Stimulated activated CD8-positive, alpha-beta memory T cell treated with anti-CD3 and anti-CD28 coated beads, Interleukin-4, amount 100 ng/mL, for 48 hours (primary cell): ENCODE results near the gene PRKCA.
"Not testable (repeated sequence)": the region's sequence is repeated elsewhere in the genome, so short reads cannot be mapped to it uniquely, and the experiment has no call there.

Experiments
- DNase-seq: peaks from one replicate; pipeline ENCODE4 v3.0.0-alpha.2; 2020

PRKCA gene

DNA sequence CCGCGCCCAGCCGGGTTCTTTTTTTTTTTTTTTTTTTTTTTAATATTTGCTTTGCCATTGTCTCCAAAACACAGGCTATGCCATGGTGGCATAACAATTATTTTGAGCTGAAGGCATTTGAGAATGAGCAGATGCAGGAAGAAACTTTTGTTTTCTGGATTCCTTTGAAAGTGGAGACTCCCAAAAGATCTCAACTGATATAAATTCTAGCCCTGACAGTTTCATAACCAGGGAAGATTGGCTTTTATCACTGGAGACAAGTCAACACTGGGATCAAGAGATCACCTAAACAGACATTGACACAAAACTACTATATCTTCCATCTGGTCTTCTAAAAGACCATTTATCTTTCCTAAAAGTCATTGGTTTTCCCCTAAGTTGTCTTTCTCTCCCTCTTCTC, 10.1 kb upstream of the PRKCA start:
- DNase-seq: no peak

GRCh38 chr17:66296289-66296725, 6.1 kb upstream of the PRKCA start:
- no peak for DNase-seq

DNA sequence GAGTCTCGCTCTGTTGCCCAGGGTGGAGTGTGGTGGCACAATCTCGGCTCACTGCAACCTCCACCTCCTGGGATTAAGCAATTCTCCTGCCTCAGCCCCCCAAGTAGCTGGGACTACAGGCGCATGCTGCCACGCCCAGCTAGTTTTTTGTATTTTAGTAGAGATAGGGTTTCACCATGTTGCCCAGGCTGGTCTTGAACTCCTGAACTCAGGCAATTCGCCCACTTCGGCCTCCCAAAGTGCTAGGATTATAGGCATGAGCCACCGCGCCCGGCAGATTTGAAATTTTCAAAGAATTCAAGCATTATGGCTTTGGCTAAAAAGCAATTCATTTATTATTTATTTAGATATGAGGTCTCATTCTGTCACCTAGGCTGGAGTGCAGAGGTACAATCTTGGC, 5.0 kb upstream of the PRKCA start:
- DNase-seq: not testable (repeated sequence)

DNA sequence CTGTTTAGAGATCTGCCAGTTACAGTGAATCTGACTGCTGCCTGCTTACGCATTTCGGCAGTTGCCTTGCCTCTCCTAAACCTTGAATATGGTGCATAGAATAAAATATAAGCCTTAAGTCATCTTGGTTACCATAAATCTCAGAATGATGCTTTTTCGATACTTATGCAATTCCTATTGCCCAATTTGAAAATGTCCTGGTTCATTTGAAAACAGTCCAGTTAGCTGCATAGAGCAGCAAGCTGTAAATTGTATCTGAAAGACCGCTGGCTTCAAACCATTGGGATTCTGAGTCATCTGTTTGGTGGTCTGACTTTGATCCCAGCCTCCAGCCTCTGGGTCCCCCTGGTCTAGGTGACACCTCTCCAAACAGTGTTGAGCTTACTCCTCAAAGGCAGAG, 2.7 kb upstream of the PRKCA start:
- DNase-seq: no peak

GRCh38 chr17:66300956-66301355, 1.5 kb upstream of the PRKCA start:
- DNase-seq: no peak

GRCh38 chr17:66301367-66301863, 998 bp upstream of the PRKCA start:
- DNase-seq: no peak

DNA sequence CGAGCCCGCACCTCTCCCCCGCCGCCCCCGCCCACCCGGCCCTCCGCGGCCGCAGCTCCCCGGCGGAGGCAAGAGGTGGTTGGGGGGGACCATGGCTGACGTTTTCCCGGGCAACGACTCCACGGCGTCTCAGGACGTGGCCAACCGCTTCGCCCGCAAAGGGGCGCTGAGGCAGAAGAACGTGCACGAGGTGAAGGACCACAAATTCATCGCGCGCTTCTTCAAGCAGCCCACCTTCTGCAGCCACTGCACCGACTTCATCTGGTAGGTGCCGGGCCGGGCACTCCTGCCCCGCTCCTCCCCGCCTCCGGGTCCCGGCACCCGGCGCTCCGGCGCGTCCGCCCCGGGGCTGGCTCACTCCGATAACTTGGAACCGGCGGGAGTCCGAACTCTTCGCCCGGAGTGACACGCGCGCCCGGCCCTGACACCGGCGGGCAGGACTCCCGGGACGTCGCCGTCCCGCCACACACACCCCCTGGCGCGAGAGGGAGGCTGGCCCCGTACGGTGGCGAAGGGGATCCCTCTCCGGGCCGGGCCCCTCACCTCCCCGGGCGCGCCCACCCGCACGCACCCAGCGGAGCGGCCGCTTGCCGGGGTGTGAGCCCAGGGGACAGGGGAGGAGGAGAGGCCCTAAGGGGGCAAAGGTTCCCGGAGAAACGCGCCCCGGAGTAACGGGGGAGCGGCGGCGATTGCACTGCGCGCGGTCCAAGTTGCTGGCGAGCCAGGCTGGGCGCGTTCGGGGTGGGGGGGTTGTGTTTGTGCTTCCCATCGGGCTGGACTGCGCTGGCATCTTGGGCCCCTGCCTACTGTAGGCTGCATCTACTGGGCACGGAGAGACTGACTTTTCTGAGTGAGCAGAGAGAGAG, 581 bp downstream of the PRKCA start:
- peak; percentile 65 for DNase-seq

DNA sequence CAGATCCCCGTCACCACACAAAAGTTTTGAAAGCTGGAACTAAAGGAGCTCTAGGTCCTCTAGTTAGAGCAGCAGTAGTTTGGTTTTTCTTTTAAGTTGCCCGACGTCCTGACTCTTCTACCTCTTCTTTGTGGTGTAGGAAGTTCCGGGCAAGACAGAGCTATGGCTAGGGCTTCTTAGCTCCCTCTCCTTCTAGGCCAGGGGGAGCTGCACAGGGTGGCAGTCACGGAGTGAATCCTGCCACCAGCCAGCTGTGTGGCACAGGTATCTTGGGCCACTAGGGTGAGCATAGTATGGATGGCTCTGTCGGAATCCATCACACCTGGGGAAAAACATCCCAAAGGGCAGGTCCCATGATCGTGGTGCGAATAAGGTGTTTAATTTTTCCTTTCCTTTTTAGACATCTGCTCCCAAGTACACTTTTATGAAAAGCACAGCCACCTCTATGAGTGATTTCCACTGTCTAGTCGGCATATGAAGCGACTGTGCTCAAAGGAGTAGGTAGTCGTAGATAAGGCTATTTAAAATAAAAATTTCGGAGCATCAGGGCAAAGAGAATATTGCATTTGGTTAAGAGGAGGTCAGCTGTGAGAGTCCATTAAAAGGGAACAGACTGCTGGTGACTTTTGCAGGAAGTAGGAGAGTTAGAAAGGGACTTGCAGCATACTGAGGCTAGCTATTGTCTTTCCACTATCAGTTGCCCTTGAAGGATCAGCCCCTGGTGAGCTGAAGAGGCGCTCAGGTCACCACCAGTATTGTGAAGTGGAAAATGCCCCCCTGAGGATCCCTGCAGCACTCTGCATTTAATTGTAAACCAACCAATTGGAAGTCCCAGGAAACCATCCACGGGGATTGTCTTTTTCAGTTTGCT, 2.1 kb downstream of the PRKCA start:
- DNase-seq: no peak

- DNase-seq: no peak
Observed at GRCh38 chr17:66306446-66306845, 4.0 kb downstream of the PRKCA start.

DNA sequence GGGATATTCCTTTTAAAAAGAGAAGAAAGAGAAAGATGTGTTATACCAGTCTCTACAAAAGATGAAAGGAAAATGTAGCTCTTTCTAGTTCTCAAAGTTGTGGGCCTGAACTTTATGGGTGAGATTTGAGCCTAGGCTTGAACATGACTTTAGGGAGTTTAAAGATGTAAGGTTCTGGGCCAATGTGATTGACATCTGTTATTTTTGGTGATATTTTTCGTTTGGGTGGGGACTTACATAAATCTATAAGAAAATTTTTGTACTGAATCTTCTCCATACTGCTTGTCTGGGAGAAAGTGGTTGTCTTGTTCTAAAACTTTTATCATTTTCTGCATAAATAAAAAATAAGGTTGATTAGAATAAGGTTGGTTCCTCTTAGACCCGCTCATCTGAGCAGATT, 4.8 kb downstream of the PRKCA start:
- no peak for DNase-seq

GRCh38 chr17:66308856-66309255, 6.4 kb downstream of the PRKCA start:
- DNase-seq: no peak

DNA sequence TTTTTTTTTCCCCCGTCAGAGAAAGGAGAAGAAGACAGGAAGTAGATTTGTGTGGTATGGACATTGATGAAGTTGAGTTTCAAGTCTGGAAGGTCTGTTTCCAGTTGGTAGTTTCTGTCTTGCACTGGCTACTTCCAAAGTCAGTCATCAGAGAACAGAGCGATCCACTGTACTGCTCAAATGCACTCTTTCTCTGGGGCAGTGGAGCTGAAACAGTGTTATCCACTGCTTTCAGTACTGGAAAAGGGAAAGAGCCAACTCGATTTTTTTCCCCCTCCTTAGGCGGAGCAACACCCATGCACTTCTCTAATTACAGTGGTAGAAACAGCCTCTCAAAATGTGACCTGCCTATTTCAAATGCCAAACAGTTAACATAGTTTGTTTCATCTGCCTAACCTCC, 7.4 kb downstream of the PRKCA start:
- no peak for DNase-seq

- DNase-seq: peak; percentile 65
Observed at GRCh38 chr17:66310528-66311148, 8.2 kb downstream of the PRKCA start.

- DNase-seq: no peak
Observed at GRCh38 chr17:66312912-66313311, 10.5 kb downstream of the PRKCA start.

GRCh38 chr17:66313325-66313724, 10.9 kb downstream of the PRKCA start:
- no peak for DNase-seq

GRCh38 chr17:66313995-66314659, 11.7 kb downstream of the PRKCA start:
- DNase-seq: peak; percentile 64

- DNase-seq: no peak
Observed at GRCh38 chr17:66317629-66318028, 15.2 kb downstream of the PRKCA start.

DNA sequence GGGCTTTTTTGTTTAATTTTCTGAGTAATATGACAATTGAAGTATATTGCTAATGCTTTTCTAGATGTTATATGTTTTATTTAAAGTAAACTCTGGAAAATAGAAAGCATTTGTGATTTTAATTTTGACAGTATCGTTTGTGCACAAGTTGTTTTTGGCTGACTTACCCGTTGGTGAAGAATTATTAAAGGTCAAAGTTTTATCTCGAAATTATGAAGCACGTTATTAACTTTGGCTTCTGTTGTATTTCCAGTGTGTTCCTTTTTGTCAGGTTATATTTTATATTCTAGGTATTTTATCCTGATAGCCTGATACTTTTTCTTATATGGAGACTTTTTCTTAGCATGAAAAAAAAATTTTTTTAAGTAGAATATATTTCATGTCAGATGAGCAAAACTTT, 16.8 kb downstream of the PRKCA start:
- no peak for DNase-seq

GRCh38 chr17:66322764-66323163, 20.4 kb downstream of the PRKCA start:
- no peak for DNase-seq

- not testable (repeated sequence) for DNase-seq
Observed at GRCh38 chr17:66324381-66325004, 22.1 kb downstream of the PRKCA start.

DNA sequence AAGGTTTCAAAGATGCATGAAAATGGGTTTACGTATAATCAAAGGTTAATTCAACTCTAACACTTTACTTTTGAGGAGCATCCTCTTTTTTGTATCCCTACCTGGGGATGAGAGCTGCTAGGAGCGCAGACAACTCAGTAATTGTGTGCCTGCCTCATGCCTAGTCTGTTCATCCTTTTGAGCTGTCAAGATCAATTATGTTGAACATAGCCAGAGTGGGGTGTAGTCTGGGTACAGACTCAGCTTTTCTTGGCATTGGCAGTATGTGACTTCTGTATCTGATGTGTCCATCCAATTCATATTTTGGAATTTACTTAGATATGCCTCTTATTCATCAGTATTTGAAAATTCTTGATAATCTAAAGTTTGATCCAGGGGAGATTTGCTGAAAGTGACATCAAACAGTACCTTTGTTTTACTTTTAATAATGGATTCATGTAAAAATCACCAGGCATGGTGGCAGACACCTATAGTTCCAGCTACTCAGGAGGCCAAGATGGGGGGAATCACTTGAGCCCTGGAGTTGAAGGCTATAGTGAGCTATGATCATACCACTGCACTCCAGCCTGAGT, 24.1 kb downstream of the PRKCA start:
- DNase-seq: no peak

DNA sequence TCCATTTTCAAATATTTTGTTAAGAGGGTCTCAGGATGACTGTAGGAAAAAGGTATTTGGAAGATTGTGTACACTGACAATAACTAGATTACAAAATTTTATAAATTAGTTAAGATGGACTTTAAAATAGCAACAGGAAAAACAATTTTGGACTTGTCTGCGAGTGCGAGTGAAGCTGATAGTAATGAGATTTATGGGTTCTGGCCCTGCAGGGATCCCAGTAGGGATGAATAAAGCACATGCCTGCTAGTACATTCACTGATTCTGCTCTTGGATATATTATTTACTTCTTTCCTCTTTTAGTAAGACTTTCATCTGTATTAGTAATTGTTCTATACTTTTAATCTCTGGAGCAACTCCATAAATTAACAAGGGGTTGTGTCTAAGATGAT, 28.2 kb downstream of the PRKCA start:
- no peak for DNase-seq
